Lung (tissue), 12 donors: ENCODE results near the gene CCDC149. TPM values are rescaled to one million over a fixed set of nuclear protein-coding genes. Genes with fewer than 3 reads are reported as not detected.
A peak's percentile ranks its signal among the peaks of the same experiment; 100 is the strongest.

Source experiments
- ATAC-seq: fragments of 200-7000 bp; cut with Tn5 transposase; one replicate; pipeline ENCODE4 v1.9.1; 2020; ENCODE audit warnings: moderate number of reproducible peaks; ENCODE audit not compliant: insufficient read depth, low FRiP score
- DNase-seq, 3 donors: peaks; one replicate each; pipeline ENCODE4 v3.0.0-alpha.2; 2013 to 2017
- H3K27ac ChIP-seq, 2 donors: one replicate each; pipeline ENCODE4 v1.5.1; 2013; ENCODE audit warnings: mild to moderate bottlenecking in 2 of 2, moderate library complexity in 2 of 2, control low read depth in 1 of 2, inconsistent platforms in 1 of 2, low read depth in 1 of 2, low read length in 1 of 2
- H3K27me3 ChIP-seq, 3 donors: one replicate each; pipeline ENCODE4 v1.5.1; 2013; ENCODE audit warnings: low read length in 2 of 3; ENCODE audit not compliant: control insufficient read depth in 3 of 3, insufficient read depth in 3 of 3
- H3K36me3 ChIP-seq, 4 donors: one replicate each; pipeline ENCODE4 v1.5.1; 2013; ENCODE audit warnings: low read length in 4 of 4, mild to moderate bottlenecking in 1 of 4, moderate library complexity in 1 of 4; ENCODE audit not compliant: control insufficient read depth in 4 of 4, insufficient read depth in 4 of 4
- H3K4me1 ChIP-seq, 5 donors: one replicate each; pipeline ENCODE4 v1.5.1; 2013; ENCODE audit warnings: low read length in 5 of 5, mild to moderate bottlenecking in 2 of 5, moderate library complexity in 1 of 5; ENCODE audit not compliant: control insufficient read depth in 5 of 5, insufficient read depth in 5 of 5
- H3K4me3 ChIP-seq: one replicate; pipeline ENCODE4 v1.5.1; 2013; ENCODE audit warnings: mild to moderate bottlenecking, control low read depth, moderate library complexity
- H3K9ac ChIP-seq, 2 donors: one replicate each; pipeline ENCODE4 v1.5.1; 2013; ENCODE audit warnings: low read length in 2 of 2, control low read depth in 1 of 2; ENCODE audit not compliant: insufficient read depth in 1 of 2
- H3K9me3 ChIP-seq, 4 donors: one replicate each; pipeline ENCODE4 v1.5.1; 2013; ENCODE audit warnings: low read length in 3 of 4, mild to moderate bottlenecking in 1 of 4, moderate library complexity in 1 of 4; ENCODE audit not compliant: control insufficient read depth in 4 of 4, insufficient read depth in 3 of 4
- CTCF ChIP-seq: IDR thresholded peaks from 2 replicates; pipeline ENCODE4 v1.5.1; 2012; ENCODE audit warnings: mild to moderate bottlenecking; ENCODE audit errors: control extremely low read depth, extremely low read depth
- WGBS, 2 donors: extraction: QIAGEN DNeasy Blood & Tissue Kit; methylation state at CpG; one replicate each; pipeline ENCODE4 v1.1.7; 2013; 5-methylcytosine and 5-hydroxymethylcytosine counted together
- polyA plus RNA-seq, 2 donors: library from polyadenylated mRNA; stranded (reverse); fragments of 200-250 nt; gene quantifications; one replicate each; pipeline ENCODE4 v1.2.1, GENCODE V29; 2013
- total RNA-seq, 2 donors: library from RNA; depleted of rRNA in 1 of 2; stranded (reverse); fragments of >200 nt in 1 of 2; gene quantifications; one replicate each; pipeline ENCODE4 v1.2.1, GENCODE V29; 2014 to 2021
- donor health status: control.
- donor health status: control.
- donor health status: Bipolar disorder and iron deficiency.
- donor health status: healthy.
- donor health status: DM: yes; HTN: yes; CAD: no.

Gene CCDC149
- total and polyA plus RNA-seq, 4 donors = 8.6 to 21.4 (median 17.1) TPM

GRCh38 chr4:24928708-24929107 lies 15.9 kb upstream of the CCDC149 start:
- DNase-seq (no peak), ATAC-seq (no peak)
- Histone ChIP-seq H3K36me3 (no peaks in the 10 kb centered on the region), H3K27me3 (no peaks in the 10 kb centered on the region), H3K9ac (no peak overlapping the region), H3K9me3 (peaks cover 0 to under 1% (median under 1%) of the 10 kb centered on the region in 4 donors), H3K4me3 (no peak overlapping the region), H3K27ac (no peak overlapping the region), H3K4me1 (peaks cover 0 to 1% (median 0%) of the 10 kb centered on the region in 5 donors)
- TF ChIP-seq CTCF = no peak
- WGBS, 2 donors = 32 to 69% methylated on average over 2 of the region's 2 CpGs

GRCh38 chr4:24927049-24927448 lies 14.2 kb upstream of the CCDC149 start:
- Histone ChIP-seq H3K36me3 (no peaks in the 10 kb centered on the region), H3K9ac (no peak overlapping the region), H3K4me1 (peaks cover 0 to 1% (median 0%) of the 10 kb centered on the region in 5 donors), H3K27ac (no peak overlapping the region), H3K27me3 (no peaks in the 10 kb centered on the region), H3K9me3 (no peaks in the 10 kb centered on the region), H3K4me3 (no peak overlapping the region)
- DNase-seq (peak in 2 of 3 donors; percentile 29 to 45), ATAC-seq (no peak)
- TF ChIP-seq CTCF = no peak
- 65 to 68% methylated on average over 4 of the region's 4 CpGs for WGBS, 2 donors

GRCh38 chr4:24924309-24924781 lies 11.5 kb upstream of the CCDC149 start:
- DNase-seq = peak; percentile 83 to 88 (median 87)
- Histone ChIP-seq H3K36me3 (no peaks in the 10 kb centered on the region), H3K27ac (no peak overlapping the region), H3K4me3 (no peak overlapping the region), H3K4me1 (no peaks in the 10 kb centered on the region), H3K9ac (no peak overlapping the region), H3K27me3 (no peaks in the 10 kb centered on the region), H3K9me3 (peaks cover 0 to 5% (median 2%) of the 10 kb centered on the region in 4 donors)
- 74 to 86% methylated on average over 3 of the region's 3 CpGs for WGBS, 2 donors
- no peak for ATAC-seq
- TF ChIP-seq CTCF = no peak

GRCh38 chr4:24923550-24923949 lies 10.7 kb upstream of the CCDC149 start:
- no peak for ATAC-seq
- Histone ChIP-seq H3K27me3 (no peaks in the 10 kb centered on the region), H3K4me3 (no peak overlapping the region), H3K36me3 (no peaks in the 10 kb centered on the region), H3K9me3 (peaks cover 0 to 5% (median 2%) of the 10 kb centered on the region in 4 donors), H3K27ac (no peak overlapping the region), H3K9ac (no peak overlapping the region), H3K4me1 (no peaks in the 10 kb centered on the region)
- DNase-seq = no peak
- TF ChIP-seq CTCF = no peak
- WGBS, 2 donors = 78 to 82% methylated on average over 1 of the region's 1 CpG
